Hepatocyte (in vitro differentiated cells): Measurements from ENCODE around the gene ZC3H13.

Source experiments
- EZH2 ChIP-seq: fragments of 200-600 bp; sonication (generic); IDR thresholded peaks from 2 replicates; pipeline ENCODE4 v1.6.1; 2016; ENCODE audit warnings: antibody characterized with exemption, mild to moderate bottlenecking, borderline replicate concordance
- EZH2phosphoT487 ChIP-seq: fragments of 200-600 bp; sonication (generic); IDR thresholded peaks from one replicate; pipeline ENCODE4 v1.6.1; 2018; ENCODE audit warnings: antibody characterized with exemption, mild to moderate bottlenecking, low read depth, moderate library complexity; ENCODE audit not compliant: unreplicated experiment, severe bottlenecking
- TF ChIP-seq, protein P1 (sequence below): fragments of 200-600 bp; sonication (generic); IDR thresholded peaks from 2 replicates; pipeline ENCODE4 v1.5.1; 2016; ENCODE audit warnings: antibody characterized with exemption, mild to moderate bottlenecking; ENCODE audit not compliant: poor library complexity

DNA sequence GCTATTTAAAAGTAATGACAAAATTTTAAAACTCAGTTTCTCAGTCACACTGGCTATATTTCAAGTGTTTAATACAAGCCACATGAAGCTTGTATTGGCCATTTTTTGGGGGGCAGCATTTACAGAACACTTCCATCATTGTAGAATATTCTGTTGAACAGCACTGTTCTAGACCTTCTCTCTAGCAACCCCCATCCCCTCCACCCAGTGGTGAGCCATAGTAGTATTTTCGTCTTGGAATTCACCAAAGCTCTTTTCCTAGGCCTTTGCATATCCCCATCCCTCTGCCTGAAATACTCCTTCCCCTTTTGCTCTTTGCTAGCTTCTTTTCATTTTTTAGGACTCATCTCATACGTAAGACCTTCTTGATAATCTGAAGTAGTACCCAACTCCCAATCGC is 99.5 kb downstream of the ZC3H13 start:
- TF ChIP-seq EZH2 (no peak), EZH2phosphoT487 (no peak)
- TF ChIP-seq, protein P1, sequence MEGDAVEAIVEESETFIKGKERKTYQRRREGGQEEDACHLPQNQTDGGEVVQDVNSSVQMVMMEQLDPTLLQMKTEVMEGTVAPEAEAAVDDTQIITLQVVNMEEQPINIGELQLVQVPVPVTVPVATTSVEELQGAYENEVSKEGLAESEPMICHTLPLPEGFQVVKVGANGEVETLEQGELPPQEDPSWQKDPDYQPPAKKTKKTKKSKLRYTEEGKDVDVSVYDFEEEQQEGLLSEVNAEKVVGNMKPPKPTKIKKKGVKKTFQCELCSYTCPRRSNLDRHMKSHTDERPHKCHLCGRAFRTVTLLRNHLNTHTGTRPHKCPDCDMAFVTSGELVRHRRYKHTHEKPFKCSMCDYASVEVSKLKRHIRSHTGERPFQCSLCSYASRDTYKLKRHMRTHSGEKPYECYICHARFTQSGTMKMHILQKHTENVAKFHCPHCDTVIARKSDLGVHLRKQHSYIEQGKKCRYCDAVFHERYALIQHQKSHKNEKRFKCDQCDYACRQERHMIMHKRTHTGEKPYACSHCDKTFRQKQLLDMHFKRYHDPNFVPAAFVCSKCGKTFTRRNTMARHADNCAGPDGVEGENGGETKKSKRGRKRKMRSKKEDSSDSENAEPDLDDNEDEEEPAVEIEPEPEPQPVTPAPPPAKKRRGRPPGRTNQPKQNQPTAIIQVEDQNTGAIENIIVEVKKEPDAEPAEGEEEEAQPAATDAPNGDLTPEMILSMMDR = no peak
